Neuronal stem cell (in vitro differentiated cells): ENCODE data around the gene BBIP1.

Experiments
- DNase-seq: peaks from one replicate; pipeline ENCODE4 v3.0.0-alpha.2; 2013; ENCODE audit warnings: low spot score
- H2AFZ ChIP-seq: one replicate; pipeline ENCODE4 v1.6.1; 2013; ENCODE audit warnings: mild to moderate bottlenecking, low read length, inconsistent platforms
- H2AK5ac ChIP-seq: 2 replicates; pipeline ENCODE4 v1.6.1; 2013; ENCODE audit warnings: low read depth, mild to moderate bottlenecking, inconsistent platforms, low read length, moderate library complexity, mixed read lengths
- H2BK120ac ChIP-seq: 2 replicates; pipeline ENCODE4 v1.6.1; 2013; ENCODE audit warnings: low read depth, mild to moderate bottlenecking, inconsistent platforms, low read length, moderate library complexity, mixed read lengths
- H2BK12ac ChIP-seq: one replicate; pipeline ENCODE4 v1.6.1; 2013; ENCODE audit warnings: low read length, inconsistent platforms
- H2BK15ac ChIP-seq: 2 replicates; pipeline ENCODE4 v1.6.1; 2013; ENCODE audit warnings: mild to moderate bottlenecking, low read length, inconsistent platforms, mixed read lengths
- H2BK5ac ChIP-seq: one replicate; pipeline ENCODE4 v1.6.1; 2013; ENCODE audit warnings: inconsistent platforms, mild to moderate bottlenecking, low read length, moderate library complexity
- H3K14ac ChIP-seq: one replicate; pipeline ENCODE4 v1.6.1; 2013; ENCODE audit warnings: low read length, inconsistent platforms
- H3K18ac ChIP-seq: 2 replicates; pipeline ENCODE4 v1.6.1; 2013; ENCODE audit warnings: low read length, inconsistent platforms
- H3K23ac ChIP-seq: 2 replicates; pipeline ENCODE4 v1.6.1; 2013; ENCODE audit warnings: low read depth, mild to moderate bottlenecking, mixed read lengths, low read length, inconsistent platforms; ENCODE audit not compliant: poor library complexity
- H3K27ac ChIP-seq: replicated peaks from 3 replicates; pipeline ENCODE4 v1.5.1; 2013; ENCODE audit warnings: low read length, inconsistent platforms
- H3K27me3 ChIP-seq, 3 experiments: 2 replicates each; pipeline ENCODE4 v1.6.1; 2013; ENCODE audit warnings: low read length in 3 of 3, mild to moderate bottlenecking in 2 of 3, inconsistent platforms in 1 of 3, low read depth in 1 of 3, mixed read lengths in 1 of 3, moderate library complexity in 1 of 3; ENCODE audit not compliant: control insufficient read depth in 3 of 3, insufficient read depth in 3 of 3
- H3K36me3 ChIP-seq, 2 donors: replicated peaks in 1 of 2; 2 replicates each; pipeline ENCODE4 v1.6.1; 2013; ENCODE audit warnings: low read length in 2 of 2; ENCODE audit not compliant: control insufficient read depth in 2 of 2, insufficient read depth in 2 of 2
- H3K4ac ChIP-seq: 2 replicates; pipeline ENCODE4 v1.6.1; 2013; ENCODE audit warnings: inconsistent platforms, mild to moderate bottlenecking, low read length, moderate library complexity
- H3K4me1 ChIP-seq, 2 donors: 1 replicate in 1 of 2; 2 replicates in 1 of 2; pipeline ENCODE4 v1.6.1; 2013; ENCODE audit warnings: low read length in 2 of 2, low read depth in 1 of 2; ENCODE audit not compliant: control insufficient read depth in 2 of 2, insufficient read depth in 1 of 2
- H3K4me2 ChIP-seq: one replicate; pipeline ENCODE4 v1.6.1; 2013; ENCODE audit warnings: mild to moderate bottlenecking, low read length, inconsistent platforms; ENCODE audit not compliant: insufficient read depth, poor library complexity, severe bottlenecking
- H3K4me3 ChIP-seq, 2 donors: 2 replicates each; pipeline ENCODE4 v1.5.1; 2013; ENCODE audit warnings: low read length in 2 of 2, mild to moderate bottlenecking in 2 of 2, inconsistent platforms in 1 of 2, moderate library complexity in 1 of 2
- H3K79me1 ChIP-seq: one replicate; pipeline ENCODE4 v1.6.1; 2013; ENCODE audit warnings: low read depth, mild to moderate bottlenecking, inconsistent platforms, low read length, moderate library complexity
- H3K9ac ChIP-seq: one replicate; pipeline ENCODE4 v1.6.1; 2013; ENCODE audit warnings: mild to moderate bottlenecking, low read depth, low read length, inconsistent platforms; ENCODE audit not compliant: poor library complexity
- H3K9me3 ChIP-seq, 2 donors: replicated peaks in 1 of 2; 2 replicates each; pipeline versions ENCODE3 to v1.6.1; 2013; ENCODE audit warnings: low read length in 2 of 2, mild to moderate bottlenecking in 2 of 2, inconsistent platforms in 1 of 2, low read depth in 1 of 2, mixed read lengths in 1 of 2, moderate library complexity in 1 of 2; ENCODE audit not compliant: control insufficient read depth in 2 of 2, insufficient read depth in 1 of 2
- H4K8ac ChIP-seq: one replicate; pipeline ENCODE4 v1.6.1; 2013; ENCODE audit warnings: low read depth, mild to moderate bottlenecking, inconsistent platforms, low read length, moderate library complexity
- H4K91ac ChIP-seq: one replicate; pipeline ENCODE4 v1.6.1; 2013; ENCODE audit warnings: low read length, low read depth, mild to moderate bottlenecking, inconsistent platforms; ENCODE audit not compliant: poor library complexity
- WGBS, 2 donors: extraction: QIAGEN DNeasy Blood & Tissue Kit; methylation state at CpG; one replicate each; pipeline ENCODE4 v1.1.7; 2013; ENCODE audit warnings: missing lambda C conversion rate in 2 of 2, mixed read lengths in 1 of 2; ENCODE audit not compliant: insufficient read length in 2 of 2, insufficient replicate concordance in 1 of 2; ENCODE audit errors: extremely low coverage in 2 of 2; 5-methylcytosine and 5-hydroxymethylcytosine counted together

BBIP1 gene

DNA sequence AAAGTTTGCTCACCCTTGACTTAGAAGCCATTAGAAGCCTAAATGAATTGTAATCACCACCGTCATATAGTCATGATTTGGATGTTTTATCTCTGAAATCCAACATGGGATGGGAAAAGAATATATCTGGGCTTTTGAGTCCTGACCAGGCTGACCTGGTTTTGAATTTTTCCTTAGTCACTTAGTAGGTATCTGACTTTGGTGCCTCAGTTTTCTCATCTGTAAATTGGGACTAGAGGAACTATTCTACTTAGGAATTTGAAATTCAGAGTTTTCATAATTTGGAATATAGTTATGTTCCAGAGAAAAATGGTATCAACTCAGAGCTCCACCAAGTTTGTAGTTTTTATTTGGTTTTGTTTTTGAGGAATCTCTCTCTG, 41.3 kb upstream of the BBIP1 start:
- Histone ChIP-seq H3K79me1 (peaks cover 4% of the 10 kb centered on the region), H3K4ac (no peak overlapping the region), H2BK15ac (no peak overlapping the region), H3K36me3 (peaks cover 0 to 13% of the 10 kb centered on the region in 2 donors), H2AFZ (no peak overlapping the region), H2BK120ac (no peak overlapping the region), H4K8ac (no peak overlapping the region), H3K23ac (no peak overlapping the region), H3K4me2 (no peak overlapping the region), H2BK5ac (no peak overlapping the region), H2BK12ac (no peak overlapping the region), H3K4me1 (no peaks in the 10 kb centered on the region), H4K91ac (no peak overlapping the region), H2AK5ac (no peak overlapping the region), H3K9me3 (peaks cover 0 to 4% of the 10 kb centered on the region in 2 donors), H3K9ac (no peak overlapping the region), H3K27me3 (no peaks in the 10 kb centered on the region), H3K27ac (no peak overlapping the region), H3K14ac (no peak overlapping the region), H3K4me3 (no peak overlapping the region), H3K18ac (no peak overlapping the region)
- WGBS, 2 donors = no CpG with 5 or more reads among the region's 1 CpG
- DNase-seq = no peak

DNA sequence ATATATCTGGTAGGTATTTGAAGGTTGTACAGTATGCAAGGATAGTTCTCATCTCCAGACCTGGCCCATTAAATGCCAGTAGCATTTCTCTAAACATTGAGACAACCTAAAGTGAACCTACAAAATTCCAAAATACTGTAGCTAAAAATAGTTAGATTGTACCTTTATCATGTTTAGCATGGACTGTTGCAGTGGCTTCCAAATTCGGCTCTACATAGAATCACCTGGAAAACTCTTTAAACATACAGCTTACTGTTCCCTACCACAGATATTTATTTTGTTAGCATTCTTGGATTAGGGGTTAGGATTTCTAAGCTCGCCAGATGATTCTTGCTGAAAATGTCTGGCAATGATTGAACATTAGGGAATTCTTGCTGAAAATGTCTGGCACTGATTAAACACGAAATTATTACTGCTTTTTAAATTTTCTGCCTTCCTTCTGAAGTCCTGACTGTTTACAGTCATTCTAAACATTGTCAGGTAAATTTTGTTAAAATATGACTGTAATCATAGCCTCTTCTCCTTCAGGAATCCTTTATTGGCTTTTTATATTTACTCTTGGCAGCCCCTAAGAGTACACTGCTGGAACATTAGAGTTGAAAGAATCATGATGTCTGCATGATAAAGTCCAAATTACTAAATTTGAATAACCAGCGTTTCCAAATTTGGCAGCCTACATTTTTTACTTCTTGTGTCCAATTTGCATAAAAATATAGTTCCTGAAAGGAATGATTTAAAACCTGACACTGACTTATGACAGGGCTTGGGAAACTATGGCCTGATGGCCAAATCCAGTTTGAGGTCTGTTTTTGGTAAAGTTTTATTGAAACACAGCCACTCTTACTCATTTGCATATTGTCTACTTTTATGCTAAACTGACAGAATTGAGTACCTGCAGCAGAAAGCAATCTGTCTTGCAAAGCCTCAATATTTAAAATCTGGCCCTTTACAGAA, 40.7 kb upstream of the BBIP1 start:
- Histone ChIP-seq H2AFZ (no peak overlapping the region), H3K4me2 (no peak overlapping the region), H2BK120ac (no peak overlapping the region), H2BK15ac (no peak overlapping the region), H3K9ac (no peak overlapping the region), H3K9me3 (peaks cover 0 to 4% of the 10 kb centered on the region in 2 donors), H3K4ac (no peak overlapping the region), H4K91ac (no peak overlapping the region), H3K14ac (no peak overlapping the region), H2BK12ac (no peak overlapping the region), H3K79me1 (peaks cover 4% of the 10 kb centered on the region), H2AK5ac (no peak overlapping the region), H3K23ac (no peak overlapping the region), H3K4me3 (no peak overlapping the region), H3K36me3 (peaks cover 0 to 6% of the 10 kb centered on the region in 2 donors), H3K4me1 (no peaks in the 10 kb centered on the region), H3K27me3 (no peaks in the 10 kb centered on the region), H4K8ac (no peak overlapping the region), H2BK5ac (no peak overlapping the region), H3K27ac (no peak overlapping the region), H3K18ac (no peak overlapping the region)
- no CpG with 5 or more reads among the region's 4 CpGs for WGBS, 2 donors
- no peak for DNase-seq

DNA sequence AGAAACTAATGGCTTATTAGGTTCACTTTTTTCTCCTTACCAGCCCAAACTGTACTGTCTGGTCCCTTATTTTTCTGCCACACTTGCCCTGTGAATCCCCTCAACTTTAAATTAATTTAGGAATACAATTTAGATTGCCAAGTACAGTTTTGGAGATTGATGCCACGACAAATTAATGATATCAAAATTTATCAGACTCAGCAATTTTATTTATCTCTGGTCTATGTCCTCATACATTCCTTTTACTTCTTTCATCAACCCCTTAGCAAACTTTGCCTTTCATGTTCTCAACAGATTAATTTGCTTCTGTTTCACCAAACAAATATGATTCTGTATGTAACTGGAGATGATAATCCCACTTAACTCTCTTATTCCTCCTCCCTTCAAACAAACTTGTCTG, 38.6 kb upstream of the BBIP1 start:
- Histone ChIP-seq H3K27me3 (no peaks in the 10 kb centered on the region), H3K9ac (no peak overlapping the region), H3K9me3 (peaks cover 0 to 6% of the 10 kb centered on the region in 2 donors), H3K4ac (no peak overlapping the region), H3K4me3 (no peak overlapping the region), H2AFZ (no peak overlapping the region), H3K4me1 (no peaks in the 10 kb centered on the region), H3K27ac (no peak overlapping the region), H2BK15ac (no peak overlapping the region), H2AK5ac (no peak overlapping the region), H3K14ac (no peak overlapping the region), H2BK12ac (no peak overlapping the region), H3K36me3 (peaks cover 0 to 3% of the 10 kb centered on the region in 2 donors), H3K79me1 (peaks cover 4% of the 10 kb centered on the region), H2BK120ac (no peak overlapping the region), H2BK5ac (no peak overlapping the region), H4K8ac (no peak overlapping the region), H4K91ac (no peak overlapping the region), H3K23ac (no peak overlapping the region), H3K4me2 (no peak overlapping the region), H3K18ac (no peak overlapping the region)
- no CpG with 5 or more reads among the region's 1 CpG for WGBS, 2 donors
- DNase-seq = no peak

DNA sequence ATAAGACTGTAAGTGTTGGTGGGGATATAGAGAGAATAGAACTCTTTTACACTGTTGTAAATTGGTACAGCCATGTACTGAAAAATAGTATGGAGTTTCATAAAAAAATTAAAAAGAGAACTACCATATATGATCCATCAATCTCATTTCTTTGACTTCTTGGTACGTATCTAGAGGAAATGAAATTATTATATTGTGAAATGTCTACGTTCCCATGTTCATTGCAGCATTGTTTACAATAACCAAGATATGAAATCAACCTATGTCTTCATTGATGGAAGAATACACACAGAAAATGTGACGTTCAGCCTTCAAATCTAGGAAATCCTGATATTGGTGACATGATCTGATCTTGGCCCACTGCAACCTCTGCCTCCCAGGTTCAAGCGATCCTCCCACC, 32.4 kb upstream of the BBIP1 start:
- Histone ChIP-seq H3K18ac (no peak overlapping the region), H3K23ac (no peak overlapping the region), H3K4me1 (no peaks in the 10 kb centered on the region), H2AFZ (no peak overlapping the region), H3K9ac (no peak overlapping the region), H3K4ac (no peak overlapping the region), H3K4me2 (no peak overlapping the region), H4K8ac (no peak overlapping the region), H2BK15ac (no peak overlapping the region), H4K91ac (no peak overlapping the region), H3K4me3 (no peak overlapping the region), H3K27ac (no peak overlapping the region), H2BK5ac (no peak overlapping the region), H3K79me1 (peaks cover 5% of the 10 kb centered on the region), H3K14ac (no peak overlapping the region), H2BK12ac (no peak overlapping the region), H3K9me3 (peaks cover 4 to 48% of the 10 kb centered on the region in 2 donors), H2AK5ac (no peak overlapping the region), H2BK120ac (no peak overlapping the region), H3K27me3 (no peaks in the 10 kb centered on the region), H3K36me3 (peaks cover 6 to 46% of the 10 kb centered on the region in 2 donors)
- no peak for DNase-seq
- no CpG with 5 or more reads among the region's 4 CpGs for WGBS, 2 donors
